Stimulated activated CD8-positive, alpha-beta memory T cell treated with anti-CD3 and anti-CD28 coated beads, Interleukin-15, amount 100 ng/mL, for 1 hour (primary cell): Measurements from ENCODE around the gene GSKIP.

Experiments
- DNase-seq: peaks from one replicate; pipeline ENCODE4 v3.0.0-alpha.2; 2020; ENCODE audit warnings: low read depth

GSKIP gene

DNA sequence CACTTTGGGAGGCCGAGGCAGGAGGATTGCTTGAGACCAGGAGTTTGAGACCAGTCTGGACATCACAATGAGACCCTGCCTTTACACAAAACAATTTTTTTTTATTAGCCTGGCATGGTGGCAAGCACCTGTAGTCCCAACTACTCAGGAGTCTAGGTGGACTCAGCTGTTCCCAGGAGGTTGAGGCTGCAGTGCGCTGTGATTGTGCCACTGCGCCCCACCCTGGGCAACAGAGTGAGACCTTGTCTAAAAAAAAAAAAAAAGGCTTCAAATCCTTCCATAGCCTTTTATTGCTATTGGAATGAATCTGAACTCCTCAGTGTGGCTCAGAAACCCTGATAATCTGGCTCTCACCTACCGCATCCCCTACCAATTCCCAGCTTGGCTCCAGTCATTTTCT, 54.7 kb downstream of the GSKIP start:
- no peak for DNase-seq

- DNase-seq, result no peak
These were observed 57.9 kb downstream of the GSKIP start for GRCh38 chr14:96421236-96421635.

DNA sequence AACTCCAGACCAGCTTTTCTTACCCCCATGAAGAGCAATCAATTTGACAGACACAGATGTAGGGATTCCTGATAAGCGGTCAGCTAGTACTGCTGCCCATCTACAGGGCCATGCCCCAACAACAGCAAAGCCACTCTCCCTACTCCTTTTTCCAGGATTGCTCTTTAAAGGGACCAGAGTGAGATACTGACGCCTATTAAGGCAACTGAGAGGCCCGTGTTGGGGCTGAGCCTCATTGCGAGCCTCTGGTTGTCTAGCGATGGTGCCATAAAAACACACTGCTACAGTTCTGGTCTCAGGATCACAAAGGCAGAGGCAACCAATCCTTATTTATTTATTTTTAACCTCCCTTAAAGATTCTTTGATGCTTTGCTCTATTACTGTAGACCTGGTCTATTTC, 59.7 kb downstream of the GSKIP start:
- DNase-seq, result no peak

- no peak for DNase-seq
These were observed 60.3 kb downstream of the GSKIP start for GRCh38 chr14:96423446-96424108.

DNA sequence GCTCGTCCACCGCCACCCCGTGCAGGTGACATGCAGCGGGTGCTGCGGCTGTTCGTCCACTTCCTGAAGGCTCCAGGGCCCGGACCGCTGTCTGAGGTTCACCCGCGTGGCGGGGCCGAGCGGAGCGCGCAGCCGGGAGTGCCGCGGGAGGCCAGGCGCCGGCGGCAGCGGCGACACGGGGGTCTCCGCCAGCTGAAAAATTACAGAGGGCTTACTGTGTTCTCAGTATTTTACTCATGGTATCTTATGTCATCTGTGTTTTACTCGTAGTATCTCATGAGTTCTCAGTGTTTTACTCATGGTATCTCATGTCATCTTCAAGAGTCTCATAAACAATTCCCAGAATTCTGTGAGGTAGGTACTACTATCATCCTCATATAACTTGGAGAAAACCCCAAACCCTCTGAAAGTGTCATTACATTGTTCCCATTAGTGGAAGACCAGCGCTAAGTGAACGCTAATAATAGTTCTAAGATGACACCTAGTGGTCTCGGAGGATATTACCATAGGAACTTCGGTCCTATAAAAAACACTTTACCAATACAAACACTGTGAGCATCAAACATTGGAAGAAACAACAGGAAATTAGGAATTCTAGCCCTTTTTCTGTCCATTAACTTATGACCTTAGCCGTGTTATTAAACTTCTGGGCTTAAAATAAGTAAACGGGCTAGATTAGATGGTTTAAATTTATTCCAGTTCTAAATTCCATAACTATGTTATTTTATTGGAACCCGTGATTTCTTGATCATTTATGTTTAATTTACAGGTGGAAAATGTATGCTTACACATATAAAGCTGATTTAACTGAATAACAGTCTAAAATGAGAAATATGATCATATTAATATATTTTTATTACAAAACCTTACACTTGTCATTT, 61.0 kb downstream of the GSKIP start:
- no peak for DNase-seq

GRCh38 chr14:96434040-96434439, 70.7 kb downstream of the GSKIP start:
- DNase-seq, result no peak
